Natural killer cell (primary cell): ENCODE data around the gene CIITA. TPM values are rescaled to one million over a fixed set of nuclear protein-coding genes. Genes with fewer than 3 reads are reported as not detected.
A peak's percentile ranks its signal among the peaks of the same experiment; 100 is the strongest.
"Not testable (repeated sequence)": the region's sequence is repeated elsewhere in the genome, so short reads cannot be mapped to it uniquely, and the experiment has no call there.

Experiments used
- ATAC-seq, 3 donors: fragments of 150-1000 bp in 2 of 3; fragments of 200-7000 bp in 1 of 3; cut with Tn5 transposase; 1 replicate in 1 of 3; 2 replicates in 2 of 3; pipeline ENCODE4 v1.10.0; 2021; ENCODE audit warnings: mild to moderate bottlenecking in 2 of 3, moderate library complexity in 2 of 3
- DNase-seq, 2 donors: peaks; one replicate each; pipeline versions ENCODE4 v3.0.0 to v3.0.0-alpha.2; 2013 to 2021; ENCODE audit warnings: mixed read lengths in 1 of 2
- H3K27ac ChIP-seq: one replicate; pipeline ENCODE4 v1.5.1; 2013; ENCODE audit warnings: mild to moderate bottlenecking, low read length
- H3K27me3 ChIP-seq: one replicate; pipeline ENCODE4 v1.6.1; 2013; ENCODE audit warnings: low read length; ENCODE audit not compliant: control insufficient read depth, insufficient read depth
- H3K36me3 ChIP-seq: one replicate; pipeline ENCODE4 v1.6.1; 2013; ENCODE audit warnings: low read length; ENCODE audit not compliant: control insufficient read depth, insufficient read depth
- H3K4me1 ChIP-seq: one replicate; pipeline ENCODE4 v1.6.1; 2013; ENCODE audit warnings: low read length; ENCODE audit not compliant: control insufficient read depth, insufficient read depth
- H3K4me3 ChIP-seq: one replicate; pipeline ENCODE4 v1.5.1; 2013; ENCODE audit warnings: low read length
- H3K9me3 ChIP-seq: one replicate; pipeline ENCODE4 v1.6.1; 2013; ENCODE audit warnings: low read length; ENCODE audit not compliant: control insufficient read depth, insufficient read depth
- H3K27ac Mint-ChIP-seq, 2 donors: one replicate each; pipeline ENCODE4 v1.8.0; 2022; ENCODE audit warnings: mild to moderate bottlenecking in 2 of 2, mixed read lengths in 2 of 2, moderate library complexity in 1 of 2
- H3K27me3 Mint-ChIP-seq, 2 donors: one replicate each; pipeline ENCODE4 v1.8.0; 2022; ENCODE audit warnings: low read depth in 2 of 2, mixed read lengths in 2 of 2
- H3K36me3 Mint-ChIP-seq: one replicate; pipeline ENCODE4 v1.8.0; 2022; ENCODE audit warnings: mixed read lengths
- H3K4me1 Mint-ChIP-seq, 2 donors: one replicate each; pipeline ENCODE4 v1.8.0; 2022; ENCODE audit warnings: mixed read lengths in 2 of 2
- H3K4me3 Mint-ChIP-seq: one replicate; pipeline ENCODE4 v1.8.0; 2022; ENCODE audit warnings: mild to moderate bottlenecking, moderate library complexity, mixed read lengths
- H3K9me3 Mint-ChIP-seq, 2 donors: one replicate each; pipeline ENCODE4 v1.8.0; 2022; ENCODE audit warnings: mixed read lengths in 2 of 2
- WGBS: methylation state at CpG from one replicate; pipeline ENCODE4 v1.1.7; 2013; ENCODE audit warnings: missing lambda C conversion rate; ENCODE audit not compliant: insufficient coverage; 5-methylcytosine and 5-hydroxymethylcytosine counted together
- intact Hi-C: fragments of 100-400 bp; cut with micrococcal nuclease; formaldehyde crosslinking; loops from one replicate; pipeline ENCODE4 v1.14.2; 2022
- total RNA-seq, 4 donors: library from RNA; stranded (reverse); fragments of 120-200 nt in 1 of 4; gene quantifications; one replicate each; pipeline versions ENCODE4 v1.2.3 to v1.2.4, GENCODE V29; 2013 to 2022
- TF ChIP-seq, protein P1 (sequence below): fragments of 200-600 bp; IDR thresholded peaks from one replicate; pipeline ENCODE4 v1.8.0; 2022; ENCODE audit warnings: antibody characterized with exemption

Gene CIITA, protein sequence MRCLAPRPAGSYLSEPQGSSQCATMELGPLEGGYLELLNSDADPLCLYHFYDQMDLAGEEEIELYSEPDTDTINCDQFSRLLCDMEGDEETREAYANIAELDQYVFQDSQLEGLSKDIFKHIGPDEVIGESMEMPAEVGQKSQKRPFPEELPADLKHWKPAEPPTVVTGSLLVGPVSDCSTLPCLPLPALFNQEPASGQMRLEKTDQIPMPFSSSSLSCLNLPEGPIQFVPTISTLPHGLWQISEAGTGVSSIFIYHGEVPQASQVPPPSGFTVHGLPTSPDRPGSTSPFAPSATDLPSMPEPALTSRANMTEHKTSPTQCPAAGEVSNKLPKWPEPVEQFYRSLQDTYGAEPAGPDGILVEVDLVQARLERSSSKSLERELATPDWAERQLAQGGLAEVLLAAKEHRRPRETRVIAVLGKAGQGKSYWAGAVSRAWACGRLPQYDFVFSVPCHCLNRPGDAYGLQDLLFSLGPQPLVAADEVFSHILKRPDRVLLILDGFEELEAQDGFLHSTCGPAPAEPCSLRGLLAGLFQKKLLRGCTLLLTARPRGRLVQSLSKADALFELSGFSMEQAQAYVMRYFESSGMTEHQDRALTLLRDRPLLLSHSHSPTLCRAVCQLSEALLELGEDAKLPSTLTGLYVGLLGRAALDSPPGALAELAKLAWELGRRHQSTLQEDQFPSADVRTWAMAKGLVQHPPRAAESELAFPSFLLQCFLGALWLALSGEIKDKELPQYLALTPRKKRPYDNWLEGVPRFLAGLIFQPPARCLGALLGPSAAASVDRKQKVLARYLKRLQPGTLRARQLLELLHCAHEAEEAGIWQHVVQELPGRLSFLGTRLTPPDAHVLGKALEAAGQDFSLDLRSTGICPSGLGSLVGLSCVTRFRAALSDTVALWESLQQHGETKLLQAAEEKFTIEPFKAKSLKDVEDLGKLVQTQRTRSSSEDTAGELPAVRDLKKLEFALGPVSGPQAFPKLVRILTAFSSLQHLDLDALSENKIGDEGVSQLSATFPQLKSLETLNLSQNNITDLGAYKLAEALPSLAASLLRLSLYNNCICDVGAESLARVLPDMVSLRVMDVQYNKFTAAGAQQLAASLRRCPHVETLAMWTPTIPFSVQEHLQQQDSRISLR
- total RNA-seq: 10 to 100 TPM; 11.5 to 17.7 (median 14.4) TPM
- total RNA-seq (2013): 169 TPM

DNA sequence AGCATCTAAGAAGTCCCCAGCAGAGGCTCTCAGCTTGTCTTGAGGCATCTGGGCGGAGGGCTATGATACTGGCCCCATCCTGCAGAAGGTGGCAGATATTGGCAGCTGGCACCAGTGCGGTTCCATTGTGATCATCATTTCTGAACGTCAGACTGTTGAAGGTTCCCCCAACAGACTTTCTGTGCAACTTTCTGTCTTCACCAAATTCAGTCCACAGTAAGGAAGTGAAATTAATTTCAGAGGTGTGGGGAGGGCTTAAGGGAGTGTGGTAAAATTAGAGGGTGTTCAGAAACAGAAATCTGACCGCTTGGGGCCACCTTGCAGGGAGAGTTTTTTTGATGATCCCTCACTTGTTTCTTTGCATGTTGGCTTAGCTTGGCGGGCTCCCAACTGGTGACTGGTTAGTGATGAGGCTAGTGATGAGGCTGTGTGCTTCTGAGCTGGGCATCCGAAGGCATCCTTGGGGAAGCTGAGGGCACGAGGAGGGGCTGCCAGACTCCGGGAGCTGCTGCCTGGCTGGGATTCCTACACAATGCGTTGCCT, at the start of gene CIITA:
TSS of gene CIITA (plus strand) at position 404 of the 543 bp plus-strand sequence. CDS start at position 533, 129 bp downstream.
- Mint-ChIP-seq H3K4me3 (peak within 1 kb of the TSS; percentile 97), H3K9me3 (no peaks in the 10 kb centered on the region), H3K27ac (peak within 1 kb of the TSS; percentile 83 to 89), H3K4me1 (peaks cover 58 to 67% of the 10 kb centered on the region in 2 donors), H3K36me3 (no peaks in the 10 kb centered on the region), H3K27me3 (peaks cover 0 to 13% of the 10 kb centered on the region in 2 donors)
- Histone ChIP-seq H3K9me3 (no peaks in the 10 kb centered on the region), H3K4me3 (peak within 1 kb of the TSS; percentile 84), H3K27ac (peak within 1 kb of the TSS; percentile 79), H3K36me3 (no peaks in the 10 kb centered on the region), H3K27me3 (no peaks in the 10 kb centered on the region), H3K4me1 (peaks cover 71% of the 10 kb centered on the region)
- intact Hi-C loops: loop anchor here (5.0 to 10.0 kb wide), 2 partner anchors 110 to 358 kb away; no protein-coding TSS in a partner anchor
- TF ChIP-seq, protein P1, sequence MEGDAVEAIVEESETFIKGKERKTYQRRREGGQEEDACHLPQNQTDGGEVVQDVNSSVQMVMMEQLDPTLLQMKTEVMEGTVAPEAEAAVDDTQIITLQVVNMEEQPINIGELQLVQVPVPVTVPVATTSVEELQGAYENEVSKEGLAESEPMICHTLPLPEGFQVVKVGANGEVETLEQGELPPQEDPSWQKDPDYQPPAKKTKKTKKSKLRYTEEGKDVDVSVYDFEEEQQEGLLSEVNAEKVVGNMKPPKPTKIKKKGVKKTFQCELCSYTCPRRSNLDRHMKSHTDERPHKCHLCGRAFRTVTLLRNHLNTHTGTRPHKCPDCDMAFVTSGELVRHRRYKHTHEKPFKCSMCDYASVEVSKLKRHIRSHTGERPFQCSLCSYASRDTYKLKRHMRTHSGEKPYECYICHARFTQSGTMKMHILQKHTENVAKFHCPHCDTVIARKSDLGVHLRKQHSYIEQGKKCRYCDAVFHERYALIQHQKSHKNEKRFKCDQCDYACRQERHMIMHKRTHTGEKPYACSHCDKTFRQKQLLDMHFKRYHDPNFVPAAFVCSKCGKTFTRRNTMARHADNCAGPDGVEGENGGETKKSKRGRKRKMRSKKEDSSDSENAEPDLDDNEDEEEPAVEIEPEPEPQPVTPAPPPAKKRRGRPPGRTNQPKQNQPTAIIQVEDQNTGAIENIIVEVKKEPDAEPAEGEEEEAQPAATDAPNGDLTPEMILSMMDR: no peak
- DNase-seq: peak; percentile 56 to 84
- ATAC-seq: peak; percentile 80 to 89 (median 84)
- under 1% methylated on average over 9 of the region's 9 CpGs for WGBS

DNA sequence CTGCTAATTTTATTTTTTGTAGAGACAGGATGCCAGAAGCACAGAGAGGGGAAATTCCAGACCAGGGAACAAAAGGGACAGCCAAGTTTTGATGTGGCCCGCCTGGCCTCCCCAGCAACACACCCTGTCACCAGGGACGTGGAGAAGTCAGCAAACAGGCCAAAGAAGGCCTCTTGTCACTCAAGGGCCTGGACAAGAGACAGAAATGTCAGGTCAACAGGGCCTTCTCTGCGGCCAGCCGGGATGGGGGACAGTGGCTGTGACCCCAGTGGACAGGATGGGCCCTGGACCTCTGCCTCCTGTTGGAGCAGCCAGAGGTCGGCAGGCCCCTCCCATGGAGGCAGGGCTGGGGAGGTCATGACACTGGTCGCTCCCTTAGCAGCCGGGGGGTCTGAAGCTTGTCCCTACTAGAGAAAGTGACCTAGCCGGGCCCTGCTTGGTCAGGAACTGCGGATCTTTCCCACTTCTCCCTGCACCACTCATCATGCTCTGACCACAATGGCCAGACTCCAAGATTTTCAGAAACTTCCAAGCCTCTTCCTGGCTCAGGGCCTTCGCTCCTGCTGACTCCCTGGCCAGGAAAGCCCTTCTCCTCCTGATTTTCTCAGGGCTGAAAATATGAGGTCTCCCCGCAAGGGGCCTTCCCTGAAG, 49.2 kb upstream of the CIITA start:
- Mint-ChIP-seq H3K9me3 (no peaks in the 10 kb centered on the region), H3K4me1 (no peaks in the 10 kb centered on the region), H3K27ac (no peak overlapping the region), H3K27me3 (no peaks in the 10 kb centered on the region), H3K36me3 (no peaks in the 10 kb centered on the region), H3K4me3 (no peak overlapping the region)
- Histone ChIP-seq H3K36me3 (no peaks in the 10 kb centered on the region), H3K27ac (no peak overlapping the region), H3K4me1 (peaks cover 18% of the 10 kb centered on the region), H3K9me3 (no peaks in the 10 kb centered on the region), H3K4me3 (no peak overlapping the region), H3K27me3 (no peaks in the 10 kb centered on the region)
- DNase-seq (no peak), ATAC-seq (no peak)
- TF ChIP-seq, protein P1: no peak
- intact Hi-C loops: no loop called here
- WGBS: 88% methylated on average over 11 of the region's 11 CpGs

GRCh38 chr16:10828851-10829366, 48.1 kb upstream of the CIITA start:
- no peak overlapping the region for H3K4me3 ChIP-seq
- H3K27me3 Mint-ChIP-seq: no peaks in the 10 kb centered on the region
- peak in 1 of 3 donors; percentile 30 for ATAC-seq

DNA sequence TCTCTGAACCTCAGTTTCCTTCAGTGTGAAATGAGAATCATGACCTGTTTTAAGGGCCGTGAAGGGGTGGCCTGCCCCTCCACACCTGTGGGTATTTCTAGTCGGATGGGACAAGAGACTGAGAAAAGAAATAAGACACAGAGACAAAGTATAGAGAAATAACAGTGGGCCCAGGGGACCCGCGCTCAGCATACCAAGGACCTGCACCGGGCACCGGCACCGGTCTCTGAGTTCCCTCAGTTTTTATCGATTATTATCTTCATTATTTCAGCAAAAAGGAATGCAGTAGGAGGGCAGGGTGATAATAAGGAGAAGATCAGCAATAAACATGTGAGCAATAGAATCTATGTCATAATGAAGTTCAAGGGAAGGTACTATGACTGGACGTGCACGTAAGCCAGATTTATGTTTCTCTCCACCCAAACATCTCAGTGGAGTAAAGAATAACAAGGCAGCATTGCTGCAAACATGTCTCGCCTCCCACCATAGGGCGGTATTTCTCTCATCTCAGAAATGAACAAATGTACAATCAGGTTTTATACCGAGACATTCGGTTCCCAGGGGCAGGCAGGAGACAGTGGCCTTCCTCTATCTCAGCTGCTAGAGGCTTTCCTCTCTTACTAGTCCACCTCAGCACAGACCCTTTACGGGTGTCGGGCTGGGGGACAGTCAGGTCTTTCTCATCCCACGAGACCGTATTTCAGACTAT, 47.5 kb upstream of the CIITA start:
- WGBS: 85% methylated on average over 13 of the region's 18 CpGs
- H3K36me3 Mint-ChIP-seq, H3K4me1 Mint-ChIP-seq, H3K27ac Mint-ChIP-seq, H3K27me3 ChIP-seq, ATAC-seq, DNase-seq, H3K36me3 ChIP-seq, H3K4me3 Mint-ChIP-seq, H3K4me3 ChIP-seq, H3K9me3 ChIP-seq, H3K27ac ChIP-seq, H3K9me3 Mint-ChIP-seq, H3K27me3 Mint-ChIP-seq, intact Hi-C loops: not testable (repeated sequence)
- H3K4me1 ChIP-seq: peaks cover 18% of the 10 kb centered on the region

More at GRCh38 chr16:10828851-10829366, 48.1 kb upstream of the CIITA start:
- Mint-ChIP-seq H3K4me3 (no peak overlapping the region), H3K9me3 (no peaks in the 10 kb centered on the region), H3K36me3 (no peaks in the 10 kb centered on the region), H3K27ac (no peak overlapping the region), H3K4me1 (no peaks in the 10 kb centered on the region)
- DNase-seq: no peak
- H3K27me3 ChIP-seq: no peaks in the 10 kb centered on the region
- no peaks in the 10 kb centered on the region for H3K36me3 ChIP-seq
- no peak overlapping the region for H3K27ac ChIP-seq
- H3K4me1 ChIP-seq: peaks cover 18% of the 10 kb centered on the region
- WGBS: 36% methylated on average over 17 of the region's 17 CpGs
- no peaks in the 10 kb centered on the region for H3K9me3 ChIP-seq
- intact Hi-C loops: no loop called here
- TF ChIP-seq, protein P1: no peak
